ENCODE results near the gene TOX2. TPM values are rescaled to one million over a fixed set of nuclear protein-coding genes. Genes with fewer than 3 reads are reported as not detected.

The TOX2 gene
- total RNA-seq, 2 experiments from 2014 or later, result 1.5 to 1.9 TPM

- Mint-ChIP-seq H3K27ac (no peak overlapping the region), H3K9me3 (no peaks in the 10 kb centered on the region), H3K36me3 (ENCODE audit: low read depth) (no peaks in the 10 kb centered on the region), H3K27me3 (no peaks in the 10 kb centered on the region), H3K4me3 (no peak overlapping the region), H3K4me1 (peaks cover 1% of the 10 kb centered on the region)
- ChIA-PET POLR2A (no interaction called here), CTCF (interaction anchor here (0.6 kb wide), 1 partner anchor 36 kb away, joined by 3 read pairs; no protein-coding TSS in a partner anchor)
- no peak for DNase-seq
These were observed 171.2 kb downstream of the TOX2 start for GRCh38 chr20:44085616-44086434.

- CTCF ChIA-PET, result interaction anchor here (0.7 kb wide), 1 partner anchor 12 kb away, joined by 4 read pairs; no protein-coding TSS in a partner anchor
These were observed 172.6 kb downstream of the TOX2 start for GRCh38 chr20:44087051-44087856.

GRCh38 chr20:44087857-44088120, 173.1 kb downstream of the TOX2 start:
- H3K9me3 Mint-ChIP-seq, result no peaks in the 10 kb centered on the region
- H3K4me3 Mint-ChIP-seq, result no peak overlapping the region
- peaks cover under 1% of the 10 kb centered on the region for H3K4me1 Mint-ChIP-seq
- H3K27ac Mint-ChIP-seq, result no peak overlapping the region
- H3K36me3 Mint-ChIP-seq (ENCODE audit: low read depth), result no peaks in the 10 kb centered on the region
- peaks cover 3% of the 10 kb centered on the region for H3K27me3 Mint-ChIP-seq
- no peak for DNase-seq
- ChIA-PET CTCF (interaction anchor here (0.7 kb wide), 1 partner anchor 12 kb away, joined by 4 read pairs; no protein-coding TSS in a partner anchor), POLR2A (no interaction called here)

More at GRCh38 chr20:44087051-44087856, 172.6 kb downstream of the TOX2 start:
- Mint-ChIP-seq H3K9me3 (no peaks in the 10 kb centered on the region), H3K4me3 (no peak overlapping the region), H3K36me3 (ENCODE audit: low read depth) (no peaks in the 10 kb centered on the region), H3K4me1 (no peaks in the 10 kb centered on the region), H3K27me3 (peaks cover 3% of the 10 kb centered on the region), H3K27ac (no peak overlapping the region)
- POLR2A ChIA-PET, result no interaction called here
- no peak for DNase-seq

- H3K27ac Mint-ChIP-seq, result no peak overlapping the region
- no peak for DNase-seq
- no peaks in the 10 kb centered on the region for H3K9me3 Mint-ChIP-seq
- H3K4me3 Mint-ChIP-seq, result no peak overlapping the region
- H3K27me3 Mint-ChIP-seq, result peaks cover 9% of the 10 kb centered on the region
- POLR2A ChIA-PET, result interaction anchor here (0.6 kb wide), 1 partner anchor 340 kb away, joined by 3 read pairs; no protein-coding TSS in a partner anchor
- CTCF ChIA-PET, result interaction anchor here (1.3 kb wide), 1 partner anchor 19 kb away, joined by 3 read pairs; no protein-coding TSS in a partner anchor
- peaks cover 3% of the 10 kb centered on the region for H3K4me1 Mint-ChIP-seq
- H3K36me3 Mint-ChIP-seq (ENCODE audit: low read depth), result no peaks in the 10 kb centered on the region
These were observed 175.5 kb downstream of the TOX2 start for GRCh38 chr20:44089987-44090674.

- POLR2A ChIA-PET, result interaction anchor here (0.6 kb wide), 1 partner anchor 340 kb away, joined by 3 read pairs; no protein-coding TSS in a partner anchor
- no peak for DNase-seq
- CTCF ChIA-PET, result interaction anchor here (1.4 kb wide), 1 partner anchor 7 kb away, joined by 3 read pairs; no protein-coding TSS in a partner anchor
- H3K4me1 Mint-ChIP-seq, result peaks cover 3% of the 10 kb centered on the region
- H3K9me3 Mint-ChIP-seq, result no peaks in the 10 kb centered on the region
- peaks cover 9% of the 10 kb centered on the region for H3K27me3 Mint-ChIP-seq
- no peaks in the 10 kb centered on the region for H3K36me3 Mint-ChIP-seq (ENCODE audit: low read depth)
- H3K4me3 Mint-ChIP-seq, result no peak overlapping the region
- no peak overlapping the region for H3K27ac Mint-ChIP-seq
These were observed 176.4 kb downstream of the TOX2 start for GRCh38 chr20:44091026-44091425.

GRCh38 chr20:44092551-44093248, 178.0 kb downstream of the TOX2 start:
- peak; percentile 59 for DNase-seq
- Mint-ChIP-seq H3K9me3 (no peaks in the 10 kb centered on the region), H3K4me1 (peaks cover 3% of the 10 kb centered on the region), H3K4me3 (no peak overlapping the region), H3K36me3 (ENCODE audit: low read depth) (no peaks in the 10 kb centered on the region), H3K27ac (no peak overlapping the region), H3K27me3 (peaks cover 9% of the 10 kb centered on the region)
- ChIA-PET CTCF (interaction anchor here (1.1 to 1.4 kb wide), 5 partner anchors 9 to 341 kb away, joined by 3 read pairs; no protein-coding TSS in a partner anchor), POLR2A (no interaction called here)

- Mint-ChIP-seq H3K4me1 (peaks cover 3% of the 10 kb centered on the region), H3K27me3 (peaks cover 9% of the 10 kb centered on the region), H3K27ac (no peak overlapping the region), H3K9me3 (no peaks in the 10 kb centered on the region), H3K4me3 (no peak overlapping the region), H3K36me3 (ENCODE audit: low read depth) (no peaks in the 10 kb centered on the region)
- DNase-seq, result no peak
- ChIA-PET POLR2A (no interaction called here), CTCF (interaction anchor here (0.8 kb wide), 1 partner anchor 367 kb away, joined by 3 read pairs; no protein-coding TSS in a partner anchor)
These were observed 178.6 kb downstream of the TOX2 start for GRCh38 chr20:44093249-44093582.

- ChIA-PET CTCF (interaction anchor here (0.6 kb wide), 2 partner anchors 70 to 605 kb away, joined by 3 to 4 read pairs; no protein-coding TSS in a partner anchor), POLR2A (no interaction called here)
- Mint-ChIP-seq H3K4me1 (peaks cover 3% of the 10 kb centered on the region), H3K36me3 (ENCODE audit: low read depth) (no peaks in the 10 kb centered on the region), H3K27me3 (peaks cover 15% of the 10 kb centered on the region), H3K27ac (no peak overlapping the region), H3K9me3 (no peaks in the 10 kb centered on the region), H3K4me3 (no peak overlapping the region)
- DNase-seq, result no peak
These were observed 181.2 kb downstream of the TOX2 start for GRCh38 chr20:44095831-44096230.

- Mint-ChIP-seq H3K27me3 (peaks cover 29% of the 10 kb centered on the region), H3K36me3 (ENCODE audit: low read depth) (no peaks in the 10 kb centered on the region), H3K4me3 (no peak overlapping the region), H3K4me1 (peaks cover 3% of the 10 kb centered on the region), H3K9me3 (no peaks in the 10 kb centered on the region), H3K27ac (no peak overlapping the region)
- no peak for DNase-seq
- POLR2A ChIA-PET, result no interaction called here
- CTCF ChIA-PET, result no interaction called here
These were observed 183.0 kb downstream of the TOX2 start for GRCh38 chr20:44097521-44098255.

- peaks cover 32% of the 10 kb centered on the region for H3K27me3 Mint-ChIP-seq
- H3K36me3 Mint-ChIP-seq (ENCODE audit: low read depth), result no peaks in the 10 kb centered on the region
- no peaks in the 10 kb centered on the region for H3K9me3 Mint-ChIP-seq
- POLR2A ChIA-PET, result no interaction called here
- H3K4me1 Mint-ChIP-seq, result no peaks in the 10 kb centered on the region
- H3K4me3 Mint-ChIP-seq, result no peak overlapping the region
- DNase-seq, result no peak
- CTCF ChIA-PET, result no interaction called here
- H3K27ac Mint-ChIP-seq, result no peak overlapping the region
These were observed 183.6 kb downstream of the TOX2 start for GRCh38 chr20:44098256-44098630.

- ChIA-PET POLR2A (no interaction called here), CTCF (interaction anchor here (1.2 kb wide), 1 partner anchor 40 kb away, joined by 3 read pairs; no protein-coding TSS in a partner anchor)
- H3K4me1 Mint-ChIP-seq, result no peaks in the 10 kb centered on the region
- no peak overlapping the region for H3K27ac Mint-ChIP-seq
- H3K36me3 Mint-ChIP-seq (ENCODE audit: low read depth), result no peaks in the 10 kb centered on the region
- no peak overlapping the region for H3K4me3 Mint-ChIP-seq
- DNase-seq, result no peak
- no peaks in the 10 kb centered on the region for H3K9me3 Mint-ChIP-seq
- peaks cover 36% of the 10 kb centered on the region for H3K27me3 Mint-ChIP-seq
These were observed 184.0 kb downstream of the TOX2 start for GRCh38 chr20:44098657-44099056.

GRCh38 chr20:44099832-44100231, 185.2 kb downstream of the TOX2 start:
- Mint-ChIP-seq H3K36me3 (ENCODE audit: low read depth) (no peaks in the 10 kb centered on the region), H3K27ac (no peak overlapping the region), H3K9me3 (no peaks in the 10 kb centered on the region), H3K4me1 (no peaks in the 10 kb centered on the region), H3K4me3 (no peak overlapping the region), H3K27me3 (peaks cover 39% of the 10 kb centered on the region)
- ChIA-PET POLR2A (no interaction called here), CTCF (interaction anchor here (0.8 to 1.2 kb wide), 2 partner anchors 41 to 571 kb away, joined by 3 read pairs; no protein-coding TSS in a partner anchor)
- no peak for DNase-seq

All from activated CD4-positive, alpha-beta T cell treated with anti-CD3 and anti-CD28 coated beads, Interleukin-2, amount 10 ng/mL, durations not matched to agents 7 days and 5 days (primary cell).